Ascending aorta (tissue), 2 donors: ENCODE data around the gene TTLL8. TPM values are rescaled to one million over a fixed set of nuclear protein-coding genes. Genes with fewer than 3 reads are reported as not detected.

Experiments
- DNase-seq, 2 donors: peaks; one replicate each; pipeline ENCODE4 v3.0.0-alpha.2; 2019; ENCODE audit warnings: low spot score in 2 of 2
- H3K27ac ChIP-seq, 2 donors: fragments of 200-600 bp; sonication (generic); one replicate each; pipeline ENCODE4 v1.5.1; 2016 to 2017; ENCODE audit warnings: mild to moderate bottlenecking in 1 of 2
- H3K27me3 ChIP-seq: fragments of 200-600 bp; sonication (generic); one replicate; pipeline ENCODE4 v1.5.1; 2017
- H3K36me3 ChIP-seq, 2 donors: fragments of 200-600 bp; sonication (generic); one replicate each; pipeline ENCODE4 v1.5.1; 2016
- H3K4me1 ChIP-seq, 2 donors: fragments of 200-600 bp; sonication (generic); one replicate each; pipeline ENCODE4 v1.5.1; 2016 to 2017; ENCODE audit warnings: mild to moderate bottlenecking in 1 of 2
- H3K4me3 ChIP-seq, 2 donors: fragments of 200-600 bp; sonication (generic); one replicate each; pipeline ENCODE4 v1.5.1; 2016 to 2017; ENCODE audit warnings: mild to moderate bottlenecking in 1 of 2
- H3K9me3 ChIP-seq, 2 donors: fragments of 200-600 bp; sonication (generic); one replicate each; pipeline ENCODE4 v1.5.1; 2016
- intact Hi-C: fragments of 100-400 bp; cut with DNase I; formaldehyde crosslinking; loops from one replicate; pipeline ENCODE4 v1.15.1; 2023
- total RNA-seq: library from RNA; depleted of rRNA; stranded (reverse); fragments of >200 nt; gene quantifications from one replicate; pipeline ENCODE4 v1.1.0, GENCODE V29; 2016
- TF ChIP-seq, protein P1 (sequence below), 3 experiments: fragments of 200-600 bp in 2 of 3; fragments of 450-650 bp in 1 of 3; sonication (generic) in 2 of 3; IDR thresholded peaks; one replicate each; pipeline ENCODE4 v1.5.1; 2016 to 2019; ENCODE audit warnings: antibody characterized with exemption in 3 of 3, mild to moderate bottlenecking in 1 of 3, moderate library complexity in 1 of 3

The TTLL8 gene
- total RNA-seq, 1 donor from 2014 or later: not detected

- Histone ChIP-seq H3K27ac (no peak overlapping the region), H3K9me3 (no peaks in the 10 kb centered on the region), H3K4me1 (no peaks in the 10 kb centered on the region), H3K36me3 (no peaks in the 10 kb centered on the region), H3K27me3 (no peaks in the 10 kb centered on the region), H3K4me3 (no peak overlapping the region)
- TF ChIP-seq, protein P1, sequence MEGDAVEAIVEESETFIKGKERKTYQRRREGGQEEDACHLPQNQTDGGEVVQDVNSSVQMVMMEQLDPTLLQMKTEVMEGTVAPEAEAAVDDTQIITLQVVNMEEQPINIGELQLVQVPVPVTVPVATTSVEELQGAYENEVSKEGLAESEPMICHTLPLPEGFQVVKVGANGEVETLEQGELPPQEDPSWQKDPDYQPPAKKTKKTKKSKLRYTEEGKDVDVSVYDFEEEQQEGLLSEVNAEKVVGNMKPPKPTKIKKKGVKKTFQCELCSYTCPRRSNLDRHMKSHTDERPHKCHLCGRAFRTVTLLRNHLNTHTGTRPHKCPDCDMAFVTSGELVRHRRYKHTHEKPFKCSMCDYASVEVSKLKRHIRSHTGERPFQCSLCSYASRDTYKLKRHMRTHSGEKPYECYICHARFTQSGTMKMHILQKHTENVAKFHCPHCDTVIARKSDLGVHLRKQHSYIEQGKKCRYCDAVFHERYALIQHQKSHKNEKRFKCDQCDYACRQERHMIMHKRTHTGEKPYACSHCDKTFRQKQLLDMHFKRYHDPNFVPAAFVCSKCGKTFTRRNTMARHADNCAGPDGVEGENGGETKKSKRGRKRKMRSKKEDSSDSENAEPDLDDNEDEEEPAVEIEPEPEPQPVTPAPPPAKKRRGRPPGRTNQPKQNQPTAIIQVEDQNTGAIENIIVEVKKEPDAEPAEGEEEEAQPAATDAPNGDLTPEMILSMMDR (IDR thresholded peaks at IDR 0.05): no peak
- intact Hi-C loops: no loop called here
- no peak for DNase-seq
Observed at GRCh38 chr22:50071432-50072166, 13.5 kb upstream of the TTLL8 start.

DNA sequence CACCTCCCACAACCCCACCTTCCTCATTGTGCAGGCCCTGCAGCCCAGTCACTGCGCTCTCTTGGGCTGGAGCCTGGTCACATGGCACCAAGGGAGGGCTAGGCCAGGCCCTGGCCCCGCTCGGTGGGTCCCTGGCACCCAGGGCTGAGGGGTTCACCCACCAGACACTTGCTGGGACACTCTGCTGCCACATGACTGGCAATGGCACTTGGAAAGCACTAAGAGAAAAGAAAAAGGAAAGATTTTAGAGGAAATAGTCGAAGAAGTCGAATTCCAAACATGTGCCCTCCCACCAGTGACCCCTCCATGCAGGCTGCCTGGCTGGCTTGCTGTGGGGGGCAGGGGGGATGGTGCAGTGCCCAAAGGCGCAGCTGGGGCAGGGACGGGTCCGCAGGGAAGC is 12.3 kb upstream of the TTLL8 start:
- Histone ChIP-seq H3K27ac (no peak overlapping the region), H3K27me3 (no peaks in the 10 kb centered on the region), H3K4me3 (no peak overlapping the region), H3K4me1 (no peaks in the 10 kb centered on the region), H3K36me3 (no peaks in the 10 kb centered on the region), H3K9me3 (no peaks in the 10 kb centered on the region)
- intact Hi-C loops: no loop called here
- DNase-seq: no peak
- TF ChIP-seq, protein P1 (IDR thresholded peaks at IDR 0.05): no peak

GRCh38 chr22:50068096-50068495 is 10.0 kb upstream of the TTLL8 start:
- no peak overlapping the region for H3K27ac ChIP-seq
- DNase-seq: no peak
- intact Hi-C loops: no loop called here
- TF ChIP-seq, protein P1 (IDR thresholded peaks at IDR 0.05): no peak
- H3K27me3 ChIP-seq: no peaks in the 10 kb centered on the region
- no peaks in the 10 kb centered on the region for H3K4me1 ChIP-seq
- H3K9me3 ChIP-seq: no peaks in the 10 kb centered on the region
- H3K4me3 ChIP-seq: no peak overlapping the region
- no peaks in the 10 kb centered on the region for H3K36me3 ChIP-seq

DNA sequence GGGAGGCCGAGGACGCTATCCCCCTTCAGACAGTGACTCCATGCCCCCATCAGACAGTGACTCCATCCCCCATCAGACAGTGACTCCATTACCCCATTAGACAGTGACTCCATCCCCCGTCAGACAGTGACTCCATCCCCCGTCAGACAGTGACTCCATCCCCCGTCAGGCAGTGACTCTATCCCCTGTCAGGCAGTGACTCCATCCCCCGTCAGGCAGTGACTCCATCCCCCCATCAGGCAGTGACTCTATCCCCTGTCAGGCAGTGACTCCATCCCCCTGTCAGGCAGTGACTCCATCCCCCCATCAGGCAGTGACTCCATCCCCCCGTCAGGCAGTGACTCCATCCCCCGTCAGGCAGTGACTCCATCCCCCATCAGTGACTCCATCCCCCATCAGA is 9.1 kb upstream of the TTLL8 start:
- DNase-seq: no peak
- no peaks in the 10 kb centered on the region for H3K27me3 ChIP-seq
- H3K4me1 ChIP-seq: no peaks in the 10 kb centered on the region
- intact Hi-C loops: no loop called here
- TF ChIP-seq, protein P1 (IDR thresholded peaks at IDR 0.05): no peak
- no peak overlapping the region for H3K4me3 ChIP-seq
- H3K9me3 ChIP-seq: no peaks in the 10 kb centered on the region
- H3K27ac ChIP-seq: no peak overlapping the region
- H3K36me3 ChIP-seq: no peaks in the 10 kb centered on the region

GRCh38 chr22:50064453-50064852 is 6.4 kb upstream of the TTLL8 start:
- DNase-seq: no peak
- Histone ChIP-seq H3K27ac (no peak overlapping the region), H3K4me3 (no peak overlapping the region), H3K36me3 (no peaks in the 10 kb centered on the region), H3K9me3 (no peaks in the 10 kb centered on the region), H3K4me1 (peaks cover 0 to 2% of the 10 kb centered on the region in 2 donors), H3K27me3 (peaks cover 2% of the 10 kb centered on the region)
- TF ChIP-seq, protein P1 (IDR thresholded peaks at IDR 0.05): no peak
- intact Hi-C loops: no loop called here
